Measurements from ENCODE around the gene RTP2.

GRCh38 chr3:187678726-187679268, 23.6 kb downstream of the RTP2 start:
- no peak for TF ChIP-seq POLR2AphosphoS5 (IDR thresholded peaks at IDR 0.05; ENCODE audit: borderline replicate concordance, low read depth, low read length)
- TF ChIP-seq EZH2 (IDR thresholded peaks at IDR 0.05), result no peak

Data from SK-N-MC (cell line).